ENCODE data around the gene ZNF79.
A peak's percentile ranks its signal among the peaks of the same experiment; 100 is the strongest.

ZNF79 gene

GRCh38 chr9:127392976-127393375, 31.2 kb upstream of the ZNF79 start:
- Histone ChIP-seq H3K9me3 (ENCODE audit: severe bottlenecking) (no peaks in the 10 kb centered on the region), H3K36me3 (ENCODE audit: low read depth) (no peaks in the 10 kb centered on the region), H3K27ac (ENCODE audit: poor library complexity, severe bottlenecking) (no peak overlapping the region), H3K4me1 (ENCODE audit: insufficient read depth, poor library complexity, severe bottlenecking) (peaks cover 18% of the 10 kb centered on the region), H3K27me3 (ENCODE audit: insufficient read depth, poor library complexity, severe bottlenecking) (no peaks in the 10 kb centered on the region), H3K4me3 (ENCODE audit: severe bottlenecking) (no peak overlapping the region)
- ATAC-seq (ENCODE audit: low read depth) = no peak
- no peak for DNase-seq (ENCODE audit: low spot score)
- TF ChIP-seq, protein P1, sequence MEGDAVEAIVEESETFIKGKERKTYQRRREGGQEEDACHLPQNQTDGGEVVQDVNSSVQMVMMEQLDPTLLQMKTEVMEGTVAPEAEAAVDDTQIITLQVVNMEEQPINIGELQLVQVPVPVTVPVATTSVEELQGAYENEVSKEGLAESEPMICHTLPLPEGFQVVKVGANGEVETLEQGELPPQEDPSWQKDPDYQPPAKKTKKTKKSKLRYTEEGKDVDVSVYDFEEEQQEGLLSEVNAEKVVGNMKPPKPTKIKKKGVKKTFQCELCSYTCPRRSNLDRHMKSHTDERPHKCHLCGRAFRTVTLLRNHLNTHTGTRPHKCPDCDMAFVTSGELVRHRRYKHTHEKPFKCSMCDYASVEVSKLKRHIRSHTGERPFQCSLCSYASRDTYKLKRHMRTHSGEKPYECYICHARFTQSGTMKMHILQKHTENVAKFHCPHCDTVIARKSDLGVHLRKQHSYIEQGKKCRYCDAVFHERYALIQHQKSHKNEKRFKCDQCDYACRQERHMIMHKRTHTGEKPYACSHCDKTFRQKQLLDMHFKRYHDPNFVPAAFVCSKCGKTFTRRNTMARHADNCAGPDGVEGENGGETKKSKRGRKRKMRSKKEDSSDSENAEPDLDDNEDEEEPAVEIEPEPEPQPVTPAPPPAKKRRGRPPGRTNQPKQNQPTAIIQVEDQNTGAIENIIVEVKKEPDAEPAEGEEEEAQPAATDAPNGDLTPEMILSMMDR (IDR thresholded peaks at IDR 0.05; ENCODE audit: poor library complexity, severe bottlenecking) = no peak

- ATAC-seq (ENCODE audit: low read depth) (no peak), DNase-seq (ENCODE audit: low spot score) (no peak)
- H3K9me3 ChIP-seq (ENCODE audit: severe bottlenecking) = no peaks in the 10 kb centered on the region
- no peak overlapping the region for H3K27ac ChIP-seq (ENCODE audit: poor library complexity, severe bottlenecking)
- no peaks in the 10 kb centered on the region for H3K36me3 ChIP-seq (ENCODE audit: low read depth)
- H3K27me3 ChIP-seq (ENCODE audit: insufficient read depth, poor library complexity, severe bottlenecking) = no peaks in the 10 kb centered on the region
- peaks cover 16% of the 10 kb centered on the region for H3K4me1 ChIP-seq (ENCODE audit: insufficient read depth, poor library complexity, severe bottlenecking)
- TF ChIP-seq, protein P1 (IDR thresholded peaks at IDR 0.05; ENCODE audit: poor library complexity, severe bottlenecking) = peak; percentile 19
- no peak overlapping the region for H3K4me3 ChIP-seq (ENCODE audit: severe bottlenecking)
Observed at GRCh38 chr9:127393645-127394044, 30.5 kb upstream of the ZNF79 start.

DNA sequence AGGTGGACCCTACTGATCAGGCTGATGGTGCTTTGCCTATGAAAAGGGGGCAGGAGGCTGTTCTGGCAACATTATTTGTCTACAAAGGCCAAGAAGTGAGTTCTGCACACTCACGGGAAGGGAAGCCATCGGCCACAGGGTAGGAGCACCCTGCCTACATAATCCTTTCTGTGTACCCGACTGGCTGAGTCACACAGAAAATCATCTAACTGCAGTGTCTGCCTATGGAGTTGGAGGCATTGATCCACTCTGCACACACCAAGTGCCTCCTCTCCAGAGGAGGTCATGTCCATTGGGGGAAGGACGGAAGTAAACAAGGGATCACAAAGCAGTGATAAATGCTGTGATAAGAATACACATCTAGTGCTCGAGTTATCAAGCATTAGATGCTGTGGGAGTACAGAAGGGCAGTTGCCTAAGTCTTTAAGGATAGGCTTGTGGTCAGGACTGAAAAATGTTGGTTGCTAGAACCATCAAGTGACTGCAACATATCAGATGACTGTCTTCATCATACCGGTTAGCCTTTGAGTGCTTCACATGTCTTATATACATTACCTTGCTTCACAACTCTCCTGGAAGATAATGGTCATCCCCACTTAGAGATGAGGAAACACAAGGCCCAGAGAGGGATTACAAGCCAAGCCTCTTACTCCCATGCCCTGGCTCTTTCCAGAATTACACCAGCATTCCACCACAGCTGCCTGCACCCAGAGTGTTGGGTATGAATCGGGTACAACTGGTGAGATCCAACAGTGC, 28.5 kb upstream of the ZNF79 start:
- Histone ChIP-seq H3K4me3 (ENCODE audit: severe bottlenecking) (no peak overlapping the region), H3K27ac (ENCODE audit: poor library complexity, severe bottlenecking) (no peak overlapping the region)

GRCh38 chr9:127396253-127396807, 27.9 kb upstream of the ZNF79 start:
- H3K9me3 ChIP-seq (ENCODE audit: severe bottlenecking) = no peaks in the 10 kb centered on the region
- H3K27ac ChIP-seq (ENCODE audit: poor library complexity, severe bottlenecking) = no peak overlapping the region
- H3K27me3 ChIP-seq (ENCODE audit: insufficient read depth, poor library complexity, severe bottlenecking) = no peaks in the 10 kb centered on the region
- TF ChIP-seq, protein P1 (IDR thresholded peaks at IDR 0.05; ENCODE audit: poor library complexity, severe bottlenecking) = no peak
- ATAC-seq (ENCODE audit: low read depth) (peak; percentile 2; the same call in 2 of the 3 replicates), DNase-seq (ENCODE audit: low spot score) (no peak)
- H3K4me3 ChIP-seq (ENCODE audit: severe bottlenecking) = peak overlapping the region; percentile 30
- no peaks in the 10 kb centered on the region; the same call in 1 of the 2 replicates for H3K36me3 ChIP-seq (ENCODE audit: low read depth)
- H3K4me1 ChIP-seq (ENCODE audit: insufficient read depth, poor library complexity, severe bottlenecking) = no peaks in the 10 kb centered on the region

More for the DNA sequence above, 28.5 kb upstream of the ZNF79 start:
- no peak for DNase-seq (ENCODE audit: low spot score)
- ATAC-seq (ENCODE audit: low read depth) = no peak
- no peaks in the 10 kb centered on the region; the same call in 1 of the 2 replicates for H3K36me3 ChIP-seq (ENCODE audit: low read depth)
- TF ChIP-seq, protein P1 (IDR thresholded peaks at IDR 0.05; ENCODE audit: poor library complexity, severe bottlenecking) = no peak
- H3K27me3 ChIP-seq (ENCODE audit: insufficient read depth, poor library complexity, severe bottlenecking) = no peaks in the 10 kb centered on the region
- H3K9me3 ChIP-seq (ENCODE audit: severe bottlenecking) = no peaks in the 10 kb centered on the region
- H3K4me1 ChIP-seq (ENCODE audit: insufficient read depth, poor library complexity, severe bottlenecking) = peaks cover 1% of the 10 kb centered on the region
